ENCODE measurements around the gene VARS2.

DNA sequence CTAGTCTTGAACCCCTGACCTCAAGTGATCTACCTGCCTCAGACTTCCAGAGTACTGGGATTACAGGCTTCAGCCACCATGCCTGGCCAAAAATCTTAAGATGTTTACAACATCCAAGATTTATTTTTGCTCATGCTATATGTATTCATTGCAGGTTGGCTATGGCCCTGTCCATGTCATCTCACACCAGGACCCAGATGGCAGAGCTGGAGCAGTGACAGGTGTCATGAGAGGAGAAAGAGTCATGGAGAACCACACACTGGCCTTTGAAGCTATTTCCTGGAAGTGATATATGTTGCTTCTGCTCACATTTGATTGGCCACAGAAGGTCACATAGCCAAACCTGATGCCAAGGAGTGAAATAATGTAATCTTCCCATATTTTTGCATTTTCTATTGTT lies 43.5 kb upstream of the VARS2 start:
- no peak for TF ChIP-seq POLR2AphosphoS5 (IDR thresholded peaks at IDR 0.05)
- TF ChIP-seq, protein P1, sequence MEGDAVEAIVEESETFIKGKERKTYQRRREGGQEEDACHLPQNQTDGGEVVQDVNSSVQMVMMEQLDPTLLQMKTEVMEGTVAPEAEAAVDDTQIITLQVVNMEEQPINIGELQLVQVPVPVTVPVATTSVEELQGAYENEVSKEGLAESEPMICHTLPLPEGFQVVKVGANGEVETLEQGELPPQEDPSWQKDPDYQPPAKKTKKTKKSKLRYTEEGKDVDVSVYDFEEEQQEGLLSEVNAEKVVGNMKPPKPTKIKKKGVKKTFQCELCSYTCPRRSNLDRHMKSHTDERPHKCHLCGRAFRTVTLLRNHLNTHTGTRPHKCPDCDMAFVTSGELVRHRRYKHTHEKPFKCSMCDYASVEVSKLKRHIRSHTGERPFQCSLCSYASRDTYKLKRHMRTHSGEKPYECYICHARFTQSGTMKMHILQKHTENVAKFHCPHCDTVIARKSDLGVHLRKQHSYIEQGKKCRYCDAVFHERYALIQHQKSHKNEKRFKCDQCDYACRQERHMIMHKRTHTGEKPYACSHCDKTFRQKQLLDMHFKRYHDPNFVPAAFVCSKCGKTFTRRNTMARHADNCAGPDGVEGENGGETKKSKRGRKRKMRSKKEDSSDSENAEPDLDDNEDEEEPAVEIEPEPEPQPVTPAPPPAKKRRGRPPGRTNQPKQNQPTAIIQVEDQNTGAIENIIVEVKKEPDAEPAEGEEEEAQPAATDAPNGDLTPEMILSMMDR (IDR thresholded peaks at IDR 0.05 in 8 of 11, conservative IDR thresholded peaks at IDR 0.05 in 3 of 11): no peak
